ENCODE data around the gene USP6NL. TPM values are rescaled to one million over a fixed set of nuclear protein-coding genes. Genes with fewer than 3 reads are reported as not detected.

The USP6NL gene
- total and polyA plus RNA-seq, 2 of the 8 experiments (the other 6 are each of a cell fraction or from before 2014, with no cell fraction given), result 10.9 to 28.8 TPM

- TF ChIP-seq SIX5 (IDR thresholded peaks at IDR 0.05; ENCODE audit: low read depth, low read length) (no peak), EP300 (IDR thresholded peaks at IDR 0.05; ENCODE audit: borderline replicate concordance in 1 of 2, low read depth in 2 of 2, low read length in 2 of 2) (no peak), GTF2F1 (IDR thresholded peaks at IDR 0.05; ENCODE audit: borderline replicate concordance, low read depth, low read length) (no peak), KDM1A (IDR thresholded peaks at IDR 0.05; ENCODE audit: borderline replicate concordance, low read length) (no peak), TCF12 (IDR thresholded peaks at IDR 0.05; ENCODE audit: low read depth, low read length) (no peak)
These were observed 121.9 kb downstream of the USP6NL start (continued) for GRCh38 chr10:11489591-11489990.
